HG02571 (cell line): Measurements from ENCODE around the gene DDX60.
"Not testable (repeated sequence)": the region's sequence is repeated elsewhere in the genome, so short reads cannot be mapped to it uniquely, and the experiment has no call there.

Experiments used
- ATAC-seq: cut with Tn5 transposase; IDR thresholded peaks from one replicate; pipeline ENCODE4 v1.9.1; 2021; ENCODE audit warnings: mild to moderate bottlenecking, moderate library complexity; ENCODE audit not compliant: unreplicated experiment

Gene DDX60, protein sequence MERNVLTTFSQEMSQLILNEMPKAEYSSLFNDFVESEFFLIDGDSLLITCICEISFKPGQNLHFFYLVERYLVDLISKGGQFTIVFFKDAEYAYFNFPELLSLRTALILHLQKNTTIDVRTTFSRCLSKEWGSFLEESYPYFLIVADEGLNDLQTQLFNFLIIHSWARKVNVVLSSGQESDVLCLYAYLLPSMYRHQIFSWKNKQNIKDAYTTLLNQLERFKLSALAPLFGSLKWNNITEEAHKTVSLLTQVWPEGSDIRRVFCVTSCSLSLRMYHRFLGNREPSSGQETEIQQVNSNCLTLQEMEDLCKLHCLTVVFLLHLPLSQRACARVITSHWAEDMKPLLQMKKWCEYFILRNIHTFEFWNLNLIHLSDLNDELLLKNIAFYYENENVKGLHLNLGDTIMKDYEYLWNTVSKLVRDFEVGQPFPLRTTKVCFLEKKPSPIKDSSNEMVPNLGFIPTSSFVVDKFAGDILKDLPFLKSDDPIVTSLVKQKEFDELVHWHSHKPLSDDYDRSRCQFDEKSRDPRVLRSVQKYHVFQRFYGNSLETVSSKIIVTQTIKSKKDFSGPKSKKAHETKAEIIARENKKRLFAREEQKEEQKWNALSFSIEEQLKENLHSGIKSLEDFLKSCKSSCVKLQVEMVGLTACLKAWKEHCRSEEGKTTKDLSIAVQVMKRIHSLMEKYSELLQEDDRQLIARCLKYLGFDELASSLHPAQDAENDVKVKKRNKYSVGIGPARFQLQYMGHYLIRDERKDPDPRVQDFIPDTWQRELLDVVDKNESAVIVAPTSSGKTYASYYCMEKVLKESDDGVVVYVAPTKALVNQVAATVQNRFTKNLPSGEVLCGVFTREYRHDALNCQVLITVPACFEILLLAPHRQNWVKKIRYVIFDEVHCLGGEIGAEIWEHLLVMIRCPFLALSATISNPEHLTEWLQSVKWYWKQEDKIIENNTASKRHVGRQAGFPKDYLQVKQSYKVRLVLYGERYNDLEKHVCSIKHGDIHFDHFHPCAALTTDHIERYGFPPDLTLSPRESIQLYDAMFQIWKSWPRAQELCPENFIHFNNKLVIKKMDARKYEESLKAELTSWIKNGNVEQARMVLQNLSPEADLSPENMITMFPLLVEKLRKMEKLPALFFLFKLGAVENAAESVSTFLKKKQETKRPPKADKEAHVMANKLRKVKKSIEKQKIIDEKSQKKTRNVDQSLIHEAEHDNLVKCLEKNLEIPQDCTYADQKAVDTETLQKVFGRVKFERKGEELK (N-terminal part only)

DNA sequence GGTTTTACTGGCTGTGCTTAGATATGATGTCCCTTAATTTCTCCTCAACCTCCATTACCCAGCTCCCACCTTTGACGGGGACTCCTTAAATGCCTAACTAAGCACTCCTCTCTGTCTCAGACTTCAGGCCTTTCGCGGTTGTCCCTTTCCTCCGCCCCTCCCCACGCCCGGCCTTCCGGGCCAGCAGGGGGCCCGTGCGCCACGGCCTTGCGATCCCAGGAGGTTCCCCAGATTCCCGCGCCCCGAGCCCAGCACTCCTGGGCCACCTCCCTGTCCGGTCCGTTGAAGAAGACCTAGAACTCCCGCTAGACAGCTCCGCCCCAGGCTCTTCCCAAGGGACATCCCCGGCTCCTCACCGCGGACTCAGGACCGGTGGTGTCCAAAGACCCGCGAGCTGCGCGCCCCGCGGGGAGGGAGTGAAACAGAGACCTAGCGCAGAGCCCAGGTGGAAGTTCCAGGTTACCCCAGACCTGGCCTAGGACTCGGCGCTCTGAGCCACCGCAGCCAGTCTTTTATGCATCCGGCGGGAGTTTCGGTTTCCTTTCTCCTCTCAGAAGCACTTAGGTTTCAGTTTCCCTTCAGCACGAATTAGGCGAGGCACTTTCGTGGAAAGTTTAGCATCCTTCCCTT lies at the start of gene DDX60:
TSS of gene DDX60 (minus strand) at position 487 of the 630 bp plus-strand sequence. CDS start 7,493 bp downstream, outside the sequence.
- peak; percentile 99 for ATAC-seq

DNA sequence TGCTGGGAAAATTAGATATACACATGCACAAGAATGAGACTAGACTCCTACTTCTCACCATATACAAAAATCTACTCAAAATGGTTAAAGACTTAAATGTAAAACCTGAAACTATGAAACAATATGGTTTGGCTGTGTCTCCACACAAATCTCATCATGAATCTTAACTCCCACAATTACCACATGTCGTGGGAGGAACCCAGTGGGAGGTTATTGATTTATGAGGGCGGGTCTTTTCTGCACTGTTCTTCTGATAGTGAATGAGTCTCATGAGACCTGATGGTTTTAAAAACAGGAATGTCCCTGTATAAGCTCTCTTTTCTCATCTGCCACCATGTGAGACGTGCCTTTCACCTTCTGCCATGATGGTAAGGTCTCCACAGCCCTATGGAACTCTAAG lies 48.5 kb upstream of the DDX60 start:
- ATAC-seq, result no peak

DNA sequence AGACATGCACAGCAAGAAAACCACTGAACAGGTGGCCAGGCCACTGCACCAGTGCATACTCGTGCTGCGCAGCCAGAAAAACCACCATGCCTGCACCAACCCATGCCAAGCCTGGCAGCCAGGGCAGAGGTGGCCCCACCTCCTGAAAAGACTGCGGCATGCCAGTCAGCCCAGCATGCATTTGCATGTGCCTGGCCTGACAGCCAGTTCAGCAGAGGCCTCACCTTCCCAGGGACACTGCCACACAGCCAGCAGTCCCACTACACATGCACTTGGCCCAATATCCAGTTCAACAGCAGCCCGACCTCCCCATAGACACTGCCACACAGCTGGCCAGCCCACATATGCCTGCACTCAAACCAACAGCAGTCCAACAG lies 43.5 kb upstream of the DDX60 start:
- ATAC-seq, result no peak

DNA sequence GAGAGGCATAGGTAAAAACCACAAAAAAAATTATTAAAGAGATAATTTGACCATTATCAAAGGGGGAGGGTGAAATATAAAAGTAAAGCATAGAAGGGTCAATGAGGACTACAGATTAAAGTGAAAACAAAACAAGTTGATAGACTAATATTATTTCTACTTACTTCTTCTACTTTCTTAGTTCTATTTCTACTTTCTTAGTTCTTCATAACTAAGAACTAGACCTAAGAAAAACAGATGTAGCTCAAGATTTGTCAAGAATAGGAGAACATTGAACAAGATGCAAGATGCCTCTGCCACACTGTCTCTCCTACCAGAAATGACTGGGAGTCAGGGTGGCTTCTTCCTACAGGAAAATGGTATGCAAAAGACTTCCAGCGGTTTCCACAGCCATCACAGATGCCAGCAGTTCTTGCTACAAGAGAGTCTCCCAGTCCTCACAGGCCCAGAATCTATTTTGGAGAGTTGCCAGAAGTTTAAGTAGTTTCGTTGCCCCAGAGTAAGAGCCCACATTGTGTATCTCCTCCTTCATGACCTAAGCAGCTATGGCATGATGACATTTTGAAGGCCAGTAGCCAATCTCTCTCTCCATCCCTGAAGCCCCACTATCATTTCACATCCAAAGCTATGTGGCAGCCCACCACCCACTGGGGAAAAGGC lies 42.9 kb upstream of the DDX60 start:
- no peak for ATAC-seq

DNA sequence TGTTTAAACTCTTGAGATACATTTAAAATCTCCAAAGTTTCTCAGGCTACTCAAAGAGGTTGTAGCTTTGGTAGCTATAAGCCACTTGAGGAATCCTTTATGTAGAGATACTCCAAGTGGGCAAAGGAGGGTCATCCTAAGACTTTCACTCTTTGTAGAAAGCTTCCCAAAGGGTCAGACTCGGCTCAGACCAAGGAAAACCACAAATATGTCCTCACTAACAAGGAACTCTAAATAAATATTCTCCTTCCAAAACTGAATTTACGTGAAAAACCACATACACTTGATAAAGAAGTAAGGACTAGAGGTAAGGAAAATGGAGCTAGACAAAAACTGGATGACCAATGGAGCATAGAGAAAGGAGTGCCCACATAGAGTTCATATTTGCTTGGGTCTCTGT lies 41.7 kb upstream of the DDX60 start:
- no peak for ATAC-seq

DNA sequence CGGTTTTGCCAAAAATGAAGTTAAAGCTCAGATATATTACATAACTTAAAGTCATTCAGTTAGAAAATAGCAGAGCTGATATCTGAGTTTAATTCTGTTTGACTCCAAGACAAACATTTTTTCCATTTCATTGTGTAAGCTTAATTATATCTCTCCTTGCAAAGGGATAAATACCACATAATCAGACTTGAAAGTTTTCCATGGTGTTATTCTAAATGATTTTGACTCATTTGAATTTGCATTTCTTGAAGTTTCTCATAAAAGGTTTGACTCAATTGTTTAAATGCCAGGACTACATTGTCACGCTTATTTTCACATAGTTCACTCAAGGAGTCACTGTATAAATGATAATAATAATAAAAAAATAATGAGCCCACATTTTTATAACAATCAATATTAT lies 39.4 kb upstream of the DDX60 start:
- ATAC-seq, result no peak

DNA sequence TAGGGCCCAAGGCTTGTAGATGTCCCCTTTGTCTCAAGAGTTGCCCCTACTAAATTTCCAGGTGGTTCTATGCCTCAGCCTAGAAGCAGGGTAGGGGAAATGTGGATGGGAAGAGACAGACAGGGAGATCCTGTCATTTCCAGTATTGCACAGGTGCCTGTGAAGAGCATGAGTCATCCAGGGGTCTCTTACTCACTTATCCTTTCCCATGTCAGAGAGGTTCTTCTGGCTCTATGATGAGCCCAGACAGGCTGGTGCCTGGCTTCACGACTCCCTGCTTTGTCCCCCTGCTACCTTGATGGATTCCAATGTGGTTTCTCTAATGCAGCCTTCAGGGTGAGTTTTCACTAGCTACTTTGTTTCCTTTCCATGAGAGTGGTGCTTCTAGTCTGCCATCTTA lies 35.2 kb upstream of the DDX60 start:
- ATAC-seq, result no peak

DNA sequence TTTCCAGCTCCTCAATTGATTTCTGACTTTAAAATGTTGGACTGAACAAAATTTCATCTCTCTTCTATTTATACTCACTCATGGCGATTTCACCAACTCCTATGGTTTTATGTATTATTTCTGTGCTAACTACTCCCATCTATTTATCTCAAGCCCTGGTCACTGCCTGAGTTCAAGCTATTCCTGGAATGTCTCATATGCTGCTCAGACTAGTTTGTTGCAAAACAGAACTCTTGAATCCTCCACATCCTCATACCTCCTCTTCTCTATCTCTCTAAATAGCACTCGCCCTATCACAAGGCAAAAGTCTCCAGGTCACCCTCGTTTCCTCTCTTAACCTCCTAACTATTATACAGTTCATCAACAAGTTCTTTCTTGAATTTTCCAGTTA lies 19.0 kb upstream of the DDX60 start:
- ATAC-seq, result no peak

DNA sequence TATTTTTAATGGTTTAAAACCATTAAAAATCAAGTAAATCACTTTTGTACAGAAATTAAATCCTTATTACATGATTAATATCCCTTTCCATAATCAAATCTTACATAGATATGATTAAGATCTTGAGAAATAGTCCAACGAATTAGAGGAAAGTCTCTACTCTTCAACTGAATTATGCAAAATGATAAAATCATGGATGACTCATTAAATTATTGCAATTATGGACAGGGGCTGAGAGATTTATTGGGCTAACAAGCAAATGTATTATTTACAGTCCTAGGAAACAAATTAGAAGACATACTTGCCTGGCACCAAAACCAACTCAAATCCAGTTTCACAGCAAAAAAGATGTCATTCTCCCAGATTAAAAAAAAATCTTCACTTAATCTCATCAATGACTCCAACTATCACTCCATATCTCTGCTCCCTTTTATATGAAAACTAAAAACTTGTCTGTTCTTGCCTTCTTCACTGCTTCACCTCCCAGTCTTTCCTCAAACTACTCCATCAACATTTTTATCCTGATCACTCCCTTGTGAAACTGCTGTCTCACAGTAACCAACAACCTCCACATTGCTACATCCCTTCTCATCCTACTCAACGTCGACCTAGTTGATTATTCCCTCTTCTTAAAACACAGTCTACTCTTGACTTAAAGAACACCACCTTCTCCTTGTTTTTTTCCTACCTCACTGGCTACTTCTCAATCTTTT lies 18.4 kb upstream of the DDX60 start:
- ATAC-seq, result no peak

DNA sequence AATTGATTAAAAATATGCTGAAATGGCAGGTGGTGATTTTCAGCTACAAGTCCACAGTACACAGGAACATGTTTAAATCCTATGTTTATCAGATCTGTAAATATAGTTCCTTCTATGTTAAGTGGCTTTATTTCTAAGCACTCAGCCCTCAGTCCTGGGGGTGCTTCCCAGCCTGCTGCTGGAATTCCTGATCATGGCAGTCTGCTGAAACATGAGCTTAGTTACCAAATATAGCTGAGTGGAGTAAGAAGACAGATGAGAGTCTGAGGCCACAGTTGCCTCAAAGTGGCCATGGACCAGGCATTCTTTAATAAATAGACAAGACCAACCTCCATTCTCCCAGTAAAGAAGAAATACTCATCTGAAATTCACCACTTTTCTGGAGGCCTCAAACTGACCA lies 17.1 kb upstream of the DDX60 start:
- no peak for ATAC-seq

DNA sequence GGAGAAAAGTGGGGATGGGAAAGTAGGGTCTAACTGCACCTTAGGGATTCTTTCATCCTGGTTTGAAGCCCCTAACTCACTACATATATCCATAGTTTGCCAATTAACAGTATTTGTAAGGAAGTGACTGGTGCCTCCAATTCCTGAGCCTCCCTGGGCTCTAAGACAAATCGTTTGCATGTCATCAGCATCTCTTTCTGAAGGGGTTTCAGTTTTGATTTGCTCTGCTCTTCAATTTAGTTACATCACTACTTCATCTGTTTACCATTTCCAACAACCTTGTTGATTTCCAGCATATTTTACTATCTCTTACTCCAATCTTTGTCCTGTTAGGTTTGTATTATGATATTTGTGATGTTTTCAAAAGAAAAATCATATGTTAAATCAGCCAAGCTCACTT lies 15.5 kb upstream of the DDX60 start:
- no peak for ATAC-seq

DNA sequence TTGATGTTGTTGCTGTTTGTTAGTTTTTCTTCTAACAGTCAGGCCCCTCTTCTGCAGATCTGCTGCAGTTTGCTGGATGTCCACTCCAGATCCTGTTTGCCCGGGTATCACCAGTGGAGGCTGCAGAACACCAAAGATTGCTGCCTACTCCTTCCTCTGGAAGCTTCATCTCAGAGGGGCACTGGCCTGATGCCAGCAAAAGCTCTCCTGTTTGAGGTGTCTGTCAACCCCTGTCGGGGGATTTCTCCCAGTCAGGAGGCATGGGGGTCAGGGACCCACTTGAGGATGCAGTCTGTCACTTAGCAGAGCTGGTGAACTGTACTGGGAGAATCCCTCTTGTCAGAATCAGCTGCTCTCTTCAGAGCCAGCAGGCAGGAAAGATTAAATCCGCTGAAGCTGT lies 12.0 kb upstream of the DDX60 start:
- ATAC-seq, result not testable (repeated sequence)

DNA sequence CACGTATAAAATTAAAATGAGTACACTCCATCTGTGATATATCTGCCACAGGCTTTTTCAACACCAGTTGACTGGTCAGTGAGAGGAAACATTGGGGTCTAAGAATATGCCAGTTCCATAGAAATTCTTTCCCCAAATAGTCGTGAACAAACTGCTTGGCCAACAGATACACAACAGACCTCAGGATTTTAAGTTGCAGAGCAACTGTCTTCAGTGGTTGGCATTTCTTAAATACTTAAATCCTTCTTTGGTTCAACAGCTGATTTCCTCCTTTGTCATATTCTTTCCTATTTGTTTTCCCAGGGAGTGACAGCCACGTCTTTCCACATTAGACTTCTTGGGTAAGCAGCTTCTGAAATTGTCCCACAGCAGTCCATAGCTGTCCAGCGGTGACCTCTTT lies 7.0 kb upstream of the DDX60 start:
- ATAC-seq, result no peak

DNA sequence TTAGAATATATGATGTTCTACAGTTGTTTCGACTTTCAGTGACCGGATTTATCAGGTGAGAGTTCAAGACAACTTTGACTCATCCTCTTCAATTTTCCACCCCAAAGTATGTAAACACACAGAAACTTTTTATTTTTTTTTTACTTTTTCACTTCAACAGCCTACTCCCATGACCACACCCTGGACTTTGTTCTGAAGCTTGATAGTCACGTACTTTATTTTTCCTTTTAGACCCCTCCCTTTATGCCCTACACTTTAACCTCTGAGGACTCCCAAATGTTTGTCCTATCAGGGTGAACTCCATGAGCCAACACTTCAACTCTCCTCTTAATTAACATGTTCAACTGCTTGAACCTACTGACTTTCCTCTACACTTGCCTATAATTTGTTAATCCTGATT lies 2.5 kb upstream of the DDX60 start:
- no peak for ATAC-seq

DNA sequence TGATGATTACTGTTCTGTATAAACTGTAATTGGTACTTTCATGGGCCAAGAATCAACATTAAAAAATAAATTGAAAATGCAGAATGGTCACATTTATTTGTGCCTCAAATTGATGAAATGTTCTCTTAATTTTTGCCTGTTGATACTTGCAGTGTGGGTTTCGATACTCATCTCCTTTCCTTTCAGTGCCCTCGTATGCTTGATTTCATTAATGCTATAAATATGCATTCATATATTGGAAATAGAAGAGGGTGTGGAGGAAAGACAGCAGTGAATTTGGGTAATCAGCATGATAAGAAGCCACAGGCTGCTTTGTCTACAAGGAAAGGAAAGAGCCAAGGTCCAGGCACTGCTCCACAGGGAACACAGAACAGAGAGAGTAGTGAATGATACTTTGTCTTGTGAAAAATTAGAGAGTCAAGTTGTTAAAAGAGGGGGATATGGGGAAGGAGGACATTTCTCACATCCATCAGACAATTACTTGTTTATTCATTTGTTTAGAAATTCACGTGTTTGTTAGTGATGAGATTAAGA lies 1.0 kb upstream of the DDX60 start:
- no peak for ATAC-seq

DNA sequence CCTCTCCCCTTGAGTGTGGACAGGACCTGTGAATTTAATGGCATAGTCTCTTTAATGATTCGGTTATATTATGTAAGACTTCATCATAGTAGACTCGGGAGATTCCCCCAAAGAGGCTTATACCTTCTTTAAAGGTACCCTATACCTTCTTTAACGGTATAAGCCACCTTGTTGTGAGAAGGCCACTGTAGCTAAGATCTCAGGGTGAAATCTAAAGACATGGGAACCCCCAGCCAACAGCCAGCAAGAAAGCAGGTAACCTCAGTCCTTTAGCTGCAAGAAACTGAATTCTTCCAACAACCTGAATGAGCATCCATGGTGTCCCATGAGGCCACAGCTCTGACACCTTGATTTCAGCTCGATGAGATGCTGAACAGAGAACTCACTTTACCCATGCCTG lies 931 bp downstream of the DDX60 start:
- ATAC-seq, result no peak

DNA sequence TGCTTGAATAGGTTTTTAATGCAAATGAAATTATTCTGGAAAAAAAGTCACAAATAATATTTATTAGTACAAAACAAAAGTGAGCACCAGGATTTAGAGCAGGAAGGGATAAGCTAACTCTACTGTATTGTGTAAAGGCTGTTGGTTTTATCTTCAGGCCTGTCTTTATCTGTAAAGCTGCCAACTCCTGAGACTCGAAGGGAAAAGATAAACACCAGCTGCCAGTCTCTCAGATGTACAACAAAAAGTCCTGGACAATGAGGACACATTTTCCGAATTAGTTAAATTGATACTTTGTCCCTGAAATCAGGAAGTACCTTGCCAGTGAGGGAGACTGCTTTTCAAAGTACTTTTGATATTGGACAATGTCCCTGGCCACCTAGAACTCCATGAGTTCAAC lies 8.8 kb downstream of the DDX60 start:
- ATAC-seq, result no peak

DNA sequence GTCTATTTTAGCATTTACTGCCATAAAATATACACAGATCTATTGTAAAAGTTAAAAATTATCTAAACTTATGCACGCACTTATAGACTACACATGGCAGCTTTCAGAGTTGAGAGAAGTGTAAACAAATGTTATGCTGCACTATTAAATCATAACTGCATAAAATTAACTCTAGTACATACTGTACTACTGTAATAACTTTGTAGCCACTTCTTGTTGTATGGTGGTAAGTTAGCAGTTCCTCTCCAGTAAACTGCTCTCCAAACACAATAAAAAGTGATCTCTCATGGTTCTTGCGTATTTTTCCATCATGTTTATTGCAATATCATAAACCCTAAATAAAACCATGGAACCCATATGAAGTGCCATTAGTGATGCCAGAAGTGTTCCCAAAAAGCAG lies 9.6 kb downstream of the DDX60 start:
- ATAC-seq, result no peak

DNA sequence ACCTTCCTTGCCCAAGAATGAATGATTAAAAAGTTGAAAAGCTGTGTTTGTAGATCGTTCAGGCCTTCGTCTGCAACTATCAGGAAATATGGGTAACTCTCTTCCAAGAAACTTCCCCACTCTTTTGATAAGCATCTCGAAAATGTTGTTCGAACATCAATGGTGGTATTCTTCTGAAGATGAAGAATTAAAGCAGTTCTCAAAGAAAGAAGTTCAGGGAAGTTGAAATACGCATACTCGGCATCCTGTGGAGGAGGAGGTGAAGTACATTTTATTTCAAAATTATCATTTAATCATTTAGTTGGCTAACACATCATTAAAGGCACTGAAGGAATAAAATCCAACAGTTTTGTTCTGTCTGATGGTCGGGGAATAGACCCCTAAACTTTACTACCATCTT lies 12.1 kb downstream of the DDX60 start:
- no peak for ATAC-seq
